WTC11 (cell line): Measurements from ENCODE around the gene ZC3H12C. TPM values are rescaled to one million over a fixed set of nuclear protein-coding genes. Genes with fewer than 3 reads are reported as not detected.

Source experiments
- ATAC-seq: fragments of 200-7000 bp; cut with Tn5 transposase; 2 replicates; pipeline ENCODE4 v1.10.0; 2021; ENCODE audit warnings: mild to moderate bottlenecking, moderate library complexity
- CTCF ChIA-PET: fragments of 300-600 bp; sonication (Branson Sonifier 250); formaldehyde crosslinking; loops from one replicate; lab custom pipeline; 2021; ENCODE audit warnings: antibody characterized with exemption; lab: Charles Lee
- POLR2A ChIA-PET: fragments of 350-600 bp; sonication (Branson Sonifier 250); formaldehyde crosslinking; loops from one replicate; lab custom pipeline; 2021; ENCODE audit warnings: antibody characterized with exemption; lab: Charles Lee
- DNase-seq: peaks from one replicate; pipeline ENCODE4 v3.0.0; 2021; ENCODE audit warnings: low spot score
- H3K27ac Mint-ChIP-seq: 2 replicates; pipeline ENCODE4 v1.8.0; 2021; ENCODE audit warnings: mixed read lengths
- H3K27me3 Mint-ChIP-seq: 2 replicates; pipeline ENCODE4 v1.8.0; 2021; ENCODE audit warnings: low read depth, mild to moderate bottlenecking, moderate library complexity, mixed read lengths
- H3K36me3 Mint-ChIP-seq: 2 replicates; pipeline ENCODE4 v1.8.0; 2021; ENCODE audit warnings: mixed read lengths
- H3K4me1 Mint-ChIP-seq: 2 replicates; pipeline ENCODE4 v1.8.0; 2022; ENCODE audit warnings: mixed read lengths
- H3K4me3 Mint-ChIP-seq: 2 replicates; pipeline ENCODE4 v1.8.0; 2021; ENCODE audit warnings: mild to moderate bottlenecking, moderate library complexity, mixed read lengths
- H3K9me3 Mint-ChIP-seq: 2 replicates; pipeline ENCODE4 v1.8.0; 2021; ENCODE audit warnings: mixed read lengths
- PRDM15 ChIP-seq: sonication (generic); formaldehyde crosslinking; IDR thresholded peaks from 2 replicates; pipeline ENCODE4 v1.8.0; 2022; ENCODE audit warnings: missing genetic modification reagents
- TEAD1 ChIP-seq: sonication (generic); formaldehyde crosslinking; IDR thresholded peaks from 2 replicates; pipeline ENCODE4 v1.8.0; 2022; ENCODE audit warnings: mild to moderate bottlenecking, missing genetic modification reagents
- total RNA-seq: library from RNA; stranded (reverse); gene quantifications from 3 replicates; pipeline ENCODE4 v1.2.3, GENCODE V29; 2021
- TF ChIP-seq, protein P1 (sequence below): sonication (generic); formaldehyde crosslinking; IDR thresholded peaks from 2 replicates; pipeline ENCODE4 v1.8.1; 2023; ENCODE audit warnings: mild to moderate bottlenecking, missing genetic modification reagents, borderline replicate concordance
- TF ChIP-seq, protein P2 (sequence below): sonication (generic); formaldehyde crosslinking; IDR thresholded peaks from 2 replicates; pipeline ENCODE4 v1.8.1; 2022; ENCODE audit warnings: mild to moderate bottlenecking, missing genetic modification reagents, moderate library complexity, borderline replicate concordance

The ZC3H12C gene
- total RNA-seq, 1 experiment from 2014 or later, result 2.4 TPM

DNA sequence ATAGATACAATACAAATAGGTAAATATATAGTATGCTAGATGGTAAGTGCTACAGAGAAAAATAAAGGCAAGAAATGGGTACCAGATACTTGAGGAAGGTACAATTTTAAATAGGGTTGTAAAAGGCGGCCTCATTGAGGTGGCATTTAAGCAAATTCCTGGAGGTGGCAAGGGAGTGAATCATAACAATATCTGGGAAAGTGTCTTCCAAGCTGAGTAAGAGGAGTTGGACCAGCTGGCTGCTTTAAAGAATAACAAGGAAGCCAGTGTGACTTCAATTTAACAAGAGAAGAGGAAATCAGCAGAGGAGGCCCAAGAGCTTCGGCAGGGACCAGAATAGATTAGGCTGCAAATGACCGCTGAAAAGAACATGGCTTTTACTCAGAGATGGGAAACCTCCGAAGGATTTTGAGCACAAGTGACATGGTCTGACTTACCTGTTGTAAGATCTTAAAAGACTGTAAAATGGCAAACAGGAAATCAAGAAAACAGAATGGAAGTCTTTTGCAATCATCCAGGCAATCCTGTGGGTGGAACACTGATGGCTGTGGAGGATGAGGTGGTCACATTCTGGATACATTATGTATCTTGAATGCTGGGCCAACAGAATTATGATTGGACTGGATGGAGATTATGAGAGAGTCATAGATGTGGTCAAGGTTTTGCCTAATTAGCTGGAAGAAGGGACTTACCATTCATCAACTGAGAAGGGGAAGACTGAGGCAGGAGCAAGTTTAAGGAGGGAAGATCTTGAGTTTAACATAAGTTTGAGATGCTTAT is 126.0 kb downstream of the ZC3H12C start:
- H3K27ac Mint-ChIP-seq, result no peak overlapping the region
- TF ChIP-seq PRDM15 (CRISPR knock-in tag) (no peak), TEAD1 (no peak)
- TF ChIP-seq, protein P1, sequence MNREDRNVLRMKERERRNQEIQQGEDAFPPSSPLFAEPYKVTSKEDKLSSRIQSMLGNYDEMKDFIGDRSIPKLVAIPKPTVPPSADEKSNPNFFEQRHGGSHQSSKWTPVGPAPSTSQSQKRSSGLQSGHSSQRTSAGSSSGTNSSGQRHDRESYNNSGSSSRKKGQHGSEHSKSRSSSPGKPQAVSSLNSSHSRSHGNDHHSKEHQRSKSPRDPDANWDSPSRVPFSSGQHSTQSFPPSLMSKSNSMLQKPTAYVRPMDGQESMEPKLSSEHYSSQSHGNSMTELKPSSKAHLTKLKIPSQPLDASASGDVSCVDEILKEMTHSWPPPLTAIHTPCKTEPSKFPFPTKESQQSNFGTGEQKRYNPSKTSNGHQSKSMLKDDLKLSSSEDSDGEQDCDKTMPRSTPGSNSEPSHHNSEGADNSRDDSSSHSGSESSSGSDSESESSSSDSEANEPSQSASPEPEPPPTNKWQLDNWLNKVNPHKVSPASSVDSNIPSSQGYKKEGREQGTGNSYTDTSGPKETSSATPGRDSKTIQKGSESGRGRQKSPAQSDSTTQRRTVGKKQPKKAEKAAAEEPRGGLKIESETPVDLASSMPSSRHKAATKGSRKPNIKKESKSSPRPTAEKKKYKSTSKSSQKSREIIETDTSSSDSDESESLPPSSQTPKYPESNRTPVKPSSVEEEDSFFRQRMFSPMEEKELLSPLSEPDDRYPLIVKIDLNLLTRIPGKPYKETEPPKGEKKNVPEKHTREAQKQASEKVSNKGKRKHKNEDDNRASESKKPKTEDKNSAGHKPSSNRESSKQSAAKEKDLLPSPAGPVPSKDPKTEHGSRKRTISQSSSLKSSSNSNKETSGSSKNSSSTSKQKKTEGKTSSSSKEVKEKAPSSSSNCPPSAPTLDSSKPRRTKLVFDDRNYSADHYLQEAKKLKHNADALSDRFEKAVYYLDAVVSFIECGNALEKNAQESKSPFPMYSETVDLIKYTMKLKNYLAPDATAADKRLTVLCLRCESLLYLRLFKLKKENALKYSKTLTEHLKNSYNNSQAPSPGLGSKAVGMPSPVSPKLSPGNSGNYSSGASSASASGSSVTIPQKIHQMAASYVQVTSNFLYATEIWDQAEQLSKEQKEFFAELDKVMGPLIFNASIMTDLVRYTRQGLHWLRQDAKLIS, result no peak
- TF ChIP-seq, protein P2, sequence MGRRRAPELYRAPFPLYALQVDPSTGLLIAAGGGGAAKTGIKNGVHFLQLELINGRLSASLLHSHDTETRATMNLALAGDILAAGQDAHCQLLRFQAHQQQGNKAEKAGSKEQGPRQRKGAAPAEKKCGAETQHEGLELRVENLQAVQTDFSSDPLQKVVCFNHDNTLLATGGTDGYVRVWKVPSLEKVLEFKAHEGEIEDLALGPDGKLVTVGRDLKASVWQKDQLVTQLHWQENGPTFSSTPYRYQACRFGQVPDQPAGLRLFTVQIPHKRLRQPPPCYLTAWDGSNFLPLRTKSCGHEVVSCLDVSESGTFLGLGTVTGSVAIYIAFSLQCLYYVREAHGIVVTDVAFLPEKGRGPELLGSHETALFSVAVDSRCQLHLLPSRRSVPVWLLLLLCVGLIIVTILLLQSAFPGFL (CRISPR knock-in tag), result no peak
- TF ChIP-seq, all 79 proteins: peak for 0
- peaks cover 3% of the 10 kb centered on the region; the same call in 1 of the 2 replicates for H3K36me3 Mint-ChIP-seq
- CTCF ChIA-PET, result no interaction called here
- no peaks in the 10 kb centered on the region for H3K27me3 Mint-ChIP-seq
- POLR2A ChIA-PET, result no interaction called here
- DNase-seq (no peak), ATAC-seq (no peak)
- 0 out of 2 replicates have a peak, but pooled peaks cover 3% of the 10 kb centered on the region for H3K4me1 Mint-ChIP-seq
- peaks cover 3% of the 10 kb centered on the region for H3K9me3 Mint-ChIP-seq
- H3K4me3 Mint-ChIP-seq, result no peak overlapping the region

Other genes starting within 250 kb of the ZC3H12C start
- 71.8 to 77.4 TPM (median 72.9 TPM) in 3 replicates for gene RDX, start 203.2 kb downstream of the ZC3H12C start, total RNA-seq